Iris pigment epithelial cell (primary cell): ENCODE measurements around the gene CELF2.

Source experiments
- DNase-seq: peaks from one replicate; pipeline ENCODE4 v3.0.0-alpha.2; 2011; ENCODE audit warnings: low read depth

Gene CELF2

GRCh38 chr10:11157292-11158076 lies 139.8 kb downstream of the CELF2 start:
- DNase-seq = no peak

- DNase-seq = no peak
Observed at GRCh38 chr10:11158080-11158479, 140.4 kb downstream of the CELF2 start.

DNA sequence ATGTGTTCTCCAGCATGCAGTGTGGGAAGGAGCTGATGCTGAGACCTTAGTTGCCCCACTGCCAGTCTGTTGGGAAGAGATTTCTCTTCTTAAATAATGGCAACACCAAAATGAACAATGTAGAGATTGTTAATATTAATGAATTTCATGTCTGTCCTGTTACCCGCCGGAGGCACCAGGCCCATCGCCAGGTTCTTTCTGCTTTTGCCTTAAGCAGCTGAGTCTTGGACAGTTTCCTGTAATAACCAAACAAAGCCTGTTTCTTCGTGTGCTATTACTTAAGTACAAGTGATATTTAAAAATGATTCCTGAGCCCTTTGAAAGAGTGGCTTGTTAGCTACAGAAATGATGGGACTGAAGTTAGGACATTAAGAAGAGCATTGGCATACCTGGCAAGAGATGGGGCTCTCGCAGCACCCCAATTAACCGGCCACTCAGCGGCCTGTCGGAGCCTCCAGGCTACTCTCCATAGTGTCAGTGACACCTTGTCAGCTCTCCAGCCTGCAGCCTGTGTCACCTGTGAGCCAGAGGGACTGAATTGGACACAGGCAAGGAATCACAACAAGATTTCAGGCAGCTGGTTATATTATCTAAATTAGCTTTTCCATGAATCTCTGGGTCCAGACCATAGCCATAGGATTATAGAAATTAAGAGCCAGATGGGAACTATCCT lies 142.0 kb downstream of the CELF2 start:
- DNase-seq = no peak

- no peak for DNase-seq
Observed at GRCh38 chr10:11161096-11161495, 143.4 kb downstream of the CELF2 start.

- DNase-seq = no peak
Observed at GRCh38 chr10:11161910-11162309, 144.2 kb downstream of the CELF2 start.

DNA sequence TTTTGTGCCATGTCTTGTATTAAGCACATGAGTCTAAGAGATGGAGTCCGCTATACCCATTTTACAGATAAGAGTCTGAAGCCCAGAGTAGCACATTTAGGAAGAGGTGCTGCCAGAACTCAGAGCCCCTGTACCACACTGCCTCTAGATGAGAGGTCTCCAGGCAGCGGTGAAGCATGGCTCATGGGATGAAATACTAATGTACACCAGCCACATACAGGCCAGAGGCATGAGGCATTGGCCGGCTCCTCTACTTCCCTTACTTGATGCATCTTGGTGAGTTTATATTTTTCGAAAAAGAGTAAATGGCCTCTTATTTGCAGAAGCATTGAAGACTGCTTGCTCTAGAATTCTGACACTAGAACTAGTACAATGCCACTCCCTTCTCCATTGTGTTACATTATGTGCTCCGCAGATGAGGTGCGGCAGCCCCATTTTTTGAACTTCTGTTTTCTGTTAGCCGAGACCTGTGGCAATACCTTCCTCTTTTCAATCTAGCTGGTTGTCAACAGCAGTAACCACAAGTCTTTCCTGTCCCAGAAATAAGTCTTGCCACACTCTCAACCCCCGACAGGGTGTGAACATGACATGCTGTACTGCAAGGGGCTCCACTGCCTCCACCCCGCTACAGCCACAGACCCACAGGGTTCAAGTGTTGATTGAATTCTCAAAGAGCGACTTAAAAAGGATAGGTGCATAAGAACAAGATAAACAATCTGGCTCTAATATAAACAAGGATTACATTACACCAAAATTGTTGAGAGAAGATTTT lies 145.3 kb downstream of the CELF2 start:
- DNase-seq = no peak

DNA sequence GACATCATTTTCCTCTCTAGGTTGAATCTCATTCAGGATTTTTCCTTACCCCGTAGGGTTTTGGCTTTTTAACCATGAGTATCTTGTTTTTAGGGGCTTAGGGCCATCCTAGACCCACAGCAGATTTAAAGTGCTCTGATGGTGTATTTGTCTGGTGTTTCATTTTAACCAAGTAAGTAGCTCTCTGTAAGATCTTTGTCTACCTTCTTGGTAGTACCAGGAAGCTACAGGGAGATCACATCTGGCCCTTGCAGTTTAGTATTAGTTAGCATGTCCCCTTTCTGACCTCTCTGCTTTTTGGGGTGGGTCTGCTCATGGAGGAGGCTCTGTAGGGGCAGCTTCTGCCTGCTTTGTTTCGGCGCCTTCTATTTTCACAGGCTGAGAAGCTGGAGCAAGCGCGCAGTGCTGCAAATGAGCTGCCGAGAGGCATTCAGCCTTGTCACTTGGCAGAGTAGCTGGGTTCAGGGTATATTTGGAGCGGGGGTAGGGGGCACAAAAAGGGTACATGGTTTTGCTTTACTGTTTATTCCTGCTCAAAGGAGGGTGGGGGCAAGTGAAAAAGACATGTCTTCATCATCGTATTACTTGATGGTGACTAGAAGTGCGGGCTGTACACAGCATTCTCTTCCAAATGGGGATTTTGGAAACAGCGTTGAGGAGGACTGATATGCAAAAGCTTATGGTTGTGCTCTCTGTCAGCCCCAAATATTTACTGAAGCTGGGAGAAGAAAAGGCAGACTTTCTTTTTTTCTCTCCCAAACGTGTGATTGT lies 146.3 kb downstream of the CELF2 start:
- DNase-seq = no peak

- DNase-seq = no peak
Observed at GRCh38 chr10:11164551-11164802, 146.8 kb downstream of the CELF2 start.

- DNase-seq = peak; percentile 82
Observed at GRCh38 chr10:11164803-11165590, 147.3 kb downstream of the CELF2 start.

GRCh38 chr10:11165591-11166543 lies 148.2 kb downstream of the CELF2 start:
- no peak for DNase-seq

DNA sequence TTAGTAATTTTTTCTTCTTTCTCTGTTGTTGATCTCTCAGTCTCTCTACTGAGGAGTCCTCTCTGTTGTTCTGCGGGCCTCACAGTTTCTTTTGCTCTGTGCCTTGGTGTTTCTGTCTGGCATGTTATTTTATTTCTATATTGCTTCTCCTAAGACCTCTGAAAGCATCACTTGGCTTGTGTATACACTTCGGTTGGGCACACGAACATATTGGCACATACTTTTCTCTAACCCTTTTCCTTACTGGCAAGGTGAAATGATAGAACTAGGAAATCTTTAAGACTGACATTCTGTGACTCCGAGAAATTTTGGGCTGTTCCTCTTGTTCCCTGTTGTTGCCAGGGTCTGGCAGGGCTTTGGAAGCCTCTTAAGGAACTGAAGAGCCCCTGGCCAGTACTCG lies 148.9 kb downstream of the CELF2 start:
- no peak for DNase-seq

- DNase-seq = no peak
Observed at GRCh38 chr10:11167233-11167966, 149.7 kb downstream of the CELF2 start.

DNA sequence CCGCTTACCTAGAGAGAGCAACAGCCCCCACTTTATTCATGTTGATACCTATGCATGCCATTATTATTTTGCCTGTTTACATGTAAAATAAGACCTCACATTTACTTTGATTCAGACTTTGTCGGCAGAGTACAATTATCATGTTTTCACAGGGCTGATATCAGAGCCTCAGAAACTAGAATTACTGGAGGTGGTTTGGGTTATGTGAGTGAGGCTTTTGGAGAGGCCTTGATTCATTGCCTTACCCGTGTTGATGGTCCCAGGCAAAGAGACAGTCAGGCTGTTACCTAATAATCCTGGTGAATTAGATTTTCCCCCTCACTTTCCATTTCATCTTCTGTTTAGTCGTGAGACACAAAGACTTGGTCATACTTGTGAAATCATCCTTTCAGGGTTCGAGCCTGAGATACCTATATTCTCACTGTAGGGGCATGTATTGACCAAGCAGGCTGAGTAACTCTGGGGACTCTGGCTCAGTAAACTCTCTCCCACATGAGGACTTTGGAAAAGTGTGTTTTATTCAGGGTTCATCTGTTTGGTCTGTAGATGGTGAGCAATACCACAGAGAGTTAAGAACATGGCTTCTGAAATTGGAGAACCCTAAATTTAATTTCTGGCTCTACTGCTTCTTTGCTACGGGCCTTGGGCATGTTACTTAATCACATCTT lies 150.9 kb downstream of the CELF2 start:
- no peak for DNase-seq

DNA sequence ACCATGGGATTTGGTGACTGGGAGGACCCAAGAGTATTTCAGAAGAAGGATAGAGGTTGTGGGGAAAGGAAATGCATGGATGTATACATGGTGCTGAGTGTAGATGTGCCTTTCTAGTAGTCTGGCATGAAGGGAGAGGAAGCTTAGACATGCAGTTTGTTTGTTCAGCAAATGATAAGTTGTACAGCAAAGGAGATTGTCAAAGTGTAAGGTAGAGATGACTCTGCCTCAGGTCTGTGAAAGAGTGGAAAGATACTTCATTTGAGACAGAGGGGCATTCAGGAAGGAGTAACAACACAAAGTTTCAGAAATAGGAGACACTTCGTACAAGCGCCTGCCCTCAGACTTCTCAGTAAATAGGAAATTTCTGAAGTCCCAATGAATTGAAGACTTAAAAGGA lies 152.3 kb downstream of the CELF2 start:
- DNase-seq = no peak

DNA sequence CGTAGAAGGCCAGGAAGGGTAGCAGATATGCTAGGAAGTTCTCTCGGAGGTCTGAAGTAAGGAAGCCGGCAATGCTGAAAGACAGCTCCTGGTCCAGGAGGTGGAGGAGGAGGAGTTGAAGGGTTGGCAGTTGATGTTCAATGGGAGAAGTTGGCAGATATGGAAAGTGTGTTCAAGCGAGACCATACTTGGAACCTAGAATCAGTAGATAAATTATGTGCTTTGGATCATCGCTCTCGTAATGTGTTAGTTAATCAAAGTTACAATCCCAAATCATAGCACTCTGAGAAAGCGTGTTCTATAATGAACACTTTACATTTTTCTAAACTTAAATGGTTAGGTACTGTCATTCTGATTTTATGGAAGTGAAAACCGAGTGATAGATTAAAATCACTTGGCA lies 152.9 kb downstream of the CELF2 start:
- DNase-seq = no peak

- no peak for DNase-seq
Observed at GRCh38 chr10:11170993-11171851, 153.6 kb downstream of the CELF2 start.

DNA sequence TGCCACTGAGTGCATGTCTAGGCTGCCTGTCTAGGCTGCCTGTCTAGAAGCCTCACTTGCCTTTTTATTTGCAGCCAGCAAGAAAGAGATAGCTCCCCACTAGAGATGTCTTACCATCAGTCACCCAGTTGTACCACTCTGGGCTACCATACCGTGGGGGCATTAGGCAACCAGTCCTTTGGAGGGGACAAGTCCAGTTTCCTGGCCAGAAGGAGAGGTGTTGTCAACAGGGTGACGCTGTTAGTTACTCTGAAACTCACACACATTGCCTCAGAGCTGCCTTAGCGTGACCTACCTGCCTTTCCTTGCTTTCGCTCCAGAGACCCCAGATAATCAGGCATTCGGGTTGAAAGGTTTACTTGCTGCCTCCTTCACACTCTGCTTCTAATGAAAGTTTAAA lies 155.4 kb downstream of the CELF2 start:
- DNase-seq = no peak

DNA sequence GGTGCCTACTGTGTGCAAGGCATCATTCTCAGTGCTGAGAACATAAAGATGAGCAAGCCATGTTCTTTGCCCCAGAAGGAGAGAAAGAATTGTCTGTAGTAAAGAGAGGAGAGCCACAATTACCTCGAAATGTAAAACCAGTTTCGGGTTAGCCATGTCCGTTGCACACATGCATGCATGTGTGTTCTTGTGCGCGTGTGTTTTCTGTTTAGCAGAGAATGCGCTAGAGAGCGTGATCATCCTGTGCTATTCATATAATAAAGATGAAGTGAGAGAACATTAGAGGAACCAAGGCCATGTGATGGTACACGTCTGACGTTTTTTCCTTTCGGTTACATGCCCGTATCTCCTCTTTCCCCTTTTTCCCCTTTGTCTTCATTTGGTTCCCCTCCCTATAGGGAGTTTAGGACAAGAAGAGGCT lies 158.2 kb downstream of the CELF2 start:
- no peak for DNase-seq
